HepG2 (cell line): ENCODE results near the gene ZC3H14. TPM values are rescaled to one million over a fixed set of nuclear protein-coding genes. Genes with fewer than 3 reads are reported as not detected.

Experiments used
- DMAP1 ChIP-seq: IDR thresholded peaks from 2 replicates; pipeline ENCODE4 v1.6.1; 2016
- GFI1 ChIP-seq: sonication (generic); formaldehyde crosslinking; IDR thresholded peaks from 2 replicates; pipeline ENCODE4 v1.5.0; 2020; ENCODE audit warnings: missing genetic modification reagents, mild to moderate bottlenecking, borderline replicate concordance
- HOXA9 ChIP-seq: sonication (generic); formaldehyde crosslinking; IDR thresholded peaks from 2 replicates; pipeline ENCODE4 v1.8.1; 2022; ENCODE audit warnings: missing genetic modification reagents, mild to moderate bottlenecking, moderate library complexity, borderline replicate concordance
- NFE2L2 ChIP-seq: fragments of 150-350 bp; IDR thresholded peaks from 2 replicates; pipeline ENCODE4 v1.6.1; 2014; ENCODE audit warnings: low read length
- ZFY ChIP-seq: sonication (generic); formaldehyde crosslinking; IDR thresholded peaks from 2 replicates; pipeline ENCODE4 v1.4.0; 2020; ENCODE audit warnings: missing genetic modification reagents
- ZNF451 ChIP-seq: sonication (generic); formaldehyde crosslinking; IDR thresholded peaks from 2 replicates; pipeline ENCODE4 v1.5.0; 2020; ENCODE audit warnings: mild to moderate bottlenecking, missing genetic modification reagents
- ZNF546 ChIP-seq: sonication (generic); formaldehyde crosslinking; conservative IDR thresholded peaks from 2 replicates; pipeline ENCODE4 v1.8.1; 2023; ENCODE audit warnings: mild to moderate bottlenecking, missing genetic modification reagents
- ZNF841 ChIP-seq: sonication (generic); formaldehyde crosslinking; IDR thresholded peaks from 2 replicates; pipeline ENCODE4 v1.8.1; 2023; ENCODE audit warnings: missing genetic modification reagents, borderline replicate concordance
- ZNF883 ChIP-seq: sonication (generic); formaldehyde crosslinking; IDR thresholded peaks from 2 replicates; pipeline ENCODE4 v1.5.1; 2020; ENCODE audit warnings: mild to moderate bottlenecking, missing genetic modification reagents; ENCODE audit errors: not compliant biosample characterization
- polyA plus RNA-seq, 8 experiments: library from polyadenylated mRNA; depleted of rRNA in 3 of 8; stranded (reverse) in 7 of 8; unstranded in 1 of 8; fragments of >200 nt; fragmentation: Illumina TruSeq in 4 of 8; extraction: Trizol in 4 of 8; gene quantifications; 2 replicates each; pipeline versions ENCODE4 v1.2.1 to v1.2.3, GENCODE V29; 2011 to 2016; ENCODE audit warnings: low read depth in 4 of 8, missing spikeins in 1 of 8, mixed read lengths in 1 of 8; ENCODE audit not compliant: insufficient read depth in 1 of 8
- total RNA-seq, 5 experiments: library from RNA; depleted of rRNA; stranded (reverse); fragments of >200 nt; fragmentation: Illumina TruSeq; extraction: Trizol; gene quantifications; 2 replicates each; pipeline ENCODE4 v1.2.3, GENCODE V29; 2016; ENCODE audit warnings: low read depth in 1 of 5
- TF ChIP-seq, protein P1 (sequence below): sonication (generic); formaldehyde crosslinking; IDR thresholded peaks from 2 replicates; pipeline ENCODE4 v1.8.1; 2022; ENCODE audit warnings: low read depth, mild to moderate bottlenecking, missing genetic modification reagents
- TF ChIP-seq, protein P2 (sequence below): fragments of 450-650 bp; IDR thresholded peaks from 2 replicates; pipeline ENCODE4 v1.6.1; 2017
- TF ChIP-seq, protein P3 (sequence below): sonication (generic); formaldehyde crosslinking; IDR thresholded peaks from 2 replicates; pipeline ENCODE4 v1.5.1; 2020; ENCODE audit warnings: missing genetic modification reagents, mild to moderate bottlenecking, borderline replicate concordance
- TF ChIP-seq, protein P4 (sequence below): sonication (generic); formaldehyde crosslinking; IDR thresholded peaks from 2 replicates; pipeline ENCODE4 v1.5.0; 2020; ENCODE audit warnings: missing genetic modification reagents
- TF ChIP-seq, protein P5 (sequence below): sonication (generic); formaldehyde crosslinking; IDR thresholded peaks from 2 replicates; pipeline ENCODE4 v1.4.0; 2020; ENCODE audit warnings: missing genetic modification reagents

The ZC3H14 gene
- total and polyA plus RNA-seq, 2 of the 13 experiments (the other 11 are each of a cell fraction or from before 2014, with no cell fraction given): 65.1 to 67.5 TPM

DNA sequence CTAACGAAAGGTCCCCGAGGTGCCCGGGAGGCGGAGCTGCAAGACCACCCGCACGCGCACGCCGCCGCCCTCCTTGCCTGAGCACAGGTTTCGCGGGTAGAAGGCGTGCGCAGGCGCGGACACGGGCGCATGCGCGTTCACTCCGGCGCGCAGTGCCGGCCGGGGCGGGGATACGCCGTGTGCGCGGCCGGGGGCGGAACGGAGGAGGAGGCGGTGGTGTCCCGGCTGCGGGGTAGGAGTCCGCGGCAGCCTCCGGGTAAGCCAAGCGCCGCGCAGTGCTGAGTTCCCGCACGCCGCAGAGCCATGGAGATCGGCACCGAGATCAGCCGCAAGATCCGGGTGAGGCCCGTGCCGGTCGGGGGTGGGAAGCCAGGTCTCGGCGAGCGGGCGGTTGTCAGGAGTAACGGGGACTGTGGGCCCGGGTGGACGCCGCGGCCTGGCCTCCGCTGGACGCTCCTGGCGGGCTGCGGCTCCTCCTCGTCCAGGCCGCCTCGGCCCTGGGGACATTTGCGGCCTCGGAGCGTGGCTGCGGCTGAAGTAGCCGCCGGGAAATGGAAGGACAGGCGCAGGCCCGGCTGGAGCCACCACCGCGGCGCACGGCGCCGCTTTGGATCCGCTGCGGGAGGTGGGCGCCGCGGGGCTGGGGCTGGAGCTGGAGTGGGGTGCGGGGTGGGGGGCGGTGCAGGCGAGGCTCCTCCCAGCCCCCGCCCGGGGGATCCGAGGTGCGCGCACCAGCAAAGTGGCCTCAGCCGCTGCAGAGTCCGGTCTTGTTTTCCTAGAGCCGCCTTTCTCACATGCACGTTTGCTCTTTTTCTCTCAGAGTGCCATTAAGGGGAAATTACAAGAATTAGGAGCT lies at the start of gene ZC3H14 (continued):
- TF ChIP-seq, protein P1, sequence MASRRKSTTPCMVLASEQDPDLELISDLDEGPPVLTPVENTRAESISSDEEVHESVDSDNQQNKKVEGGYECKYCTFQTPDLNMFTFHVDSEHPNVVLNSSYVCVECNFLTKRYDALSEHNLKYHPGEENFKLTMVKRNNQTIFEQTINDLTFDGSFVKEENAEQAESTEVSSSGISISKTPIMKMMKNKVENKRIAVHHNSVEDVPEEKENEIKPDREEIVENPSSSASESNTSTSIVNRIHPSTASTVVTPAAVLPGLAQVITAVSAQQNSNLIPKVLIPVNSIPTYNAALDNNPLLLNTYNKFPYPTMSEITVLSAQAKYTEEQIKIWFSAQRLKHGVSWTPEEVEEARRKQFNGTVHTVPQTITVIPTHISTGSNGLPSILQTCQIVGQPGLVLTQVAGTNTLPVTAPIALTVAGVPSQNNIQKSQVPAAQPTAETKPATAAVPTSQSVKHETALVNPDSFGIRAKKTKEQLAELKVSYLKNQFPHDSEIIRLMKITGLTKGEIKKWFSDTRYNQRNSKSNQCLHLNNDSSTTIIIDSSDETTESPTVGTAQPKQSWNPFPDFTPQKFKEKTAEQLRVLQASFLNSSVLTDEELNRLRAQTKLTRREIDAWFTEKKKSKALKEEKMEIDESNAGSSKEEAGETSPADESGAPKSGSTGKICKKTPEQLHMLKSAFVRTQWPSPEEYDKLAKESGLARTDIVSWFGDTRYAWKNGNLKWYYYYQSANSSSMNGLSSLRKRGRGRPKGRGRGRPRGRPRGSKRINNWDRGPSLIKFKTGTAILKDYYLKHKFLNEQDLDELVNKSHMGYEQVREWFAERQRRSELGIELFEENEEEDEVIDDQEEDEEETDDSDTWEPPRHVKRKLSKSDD (CRISPR knock-in tag): peak; percentile 57
- TF ChIP-seq GFI1 (CRISPR knock-in tag): no peak; the same call in 1 of the 2 replicates
- TF ChIP-seq, protein P2, sequence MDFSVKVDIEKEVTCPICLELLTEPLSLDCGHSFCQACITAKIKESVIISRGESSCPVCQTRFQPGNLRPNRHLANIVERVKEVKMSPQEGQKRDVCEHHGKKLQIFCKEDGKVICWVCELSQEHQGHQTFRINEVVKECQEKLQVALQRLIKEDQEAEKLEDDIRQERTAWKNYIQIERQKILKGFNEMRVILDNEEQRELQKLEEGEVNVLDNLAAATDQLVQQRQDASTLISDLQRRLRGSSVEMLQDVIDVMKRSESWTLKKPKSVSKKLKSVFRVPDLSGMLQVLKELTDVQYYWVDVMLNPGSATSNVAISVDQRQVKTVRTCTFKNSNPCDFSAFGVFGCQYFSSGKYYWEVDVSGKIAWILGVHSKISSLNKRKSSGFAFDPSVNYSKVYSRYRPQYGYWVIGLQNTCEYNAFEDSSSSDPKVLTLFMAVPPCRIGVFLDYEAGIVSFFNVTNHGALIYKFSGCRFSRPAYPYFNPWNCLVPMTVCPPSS: no peak
- TF ChIP-seq ZNF883 (CRISPR knock-in tag): peak; percentile 97
- no peak for TF ChIP-seq NFE2L2
- TF ChIP-seq ZNF546 (CRISPR knock-in tag): peak; percentile 87; the same call in 1 of the 2 replicates
- TF ChIP-seq, protein P3, sequence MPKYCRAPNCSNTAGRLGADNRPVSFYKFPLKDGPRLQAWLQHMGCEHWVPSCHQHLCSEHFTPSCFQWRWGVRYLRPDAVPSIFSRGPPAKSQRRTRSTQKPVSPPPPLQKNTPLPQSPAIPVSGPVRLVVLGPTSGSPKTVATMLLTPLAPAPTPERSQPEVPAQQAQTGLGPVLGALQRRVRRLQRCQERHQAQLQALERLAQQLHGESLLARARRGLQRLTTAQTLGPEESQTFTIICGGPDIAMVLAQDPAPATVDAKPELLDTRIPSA: peak; percentile 79; the same call in 1 of the 2 replicates
- peak; percentile 90 for TF ChIP-seq DMAP1 (CRISPR knock-in tag)
- peak; percentile 96 for TF ChIP-seq HOXA9 (CRISPR knock-in tag)
- TF ChIP-seq, protein P4, sequence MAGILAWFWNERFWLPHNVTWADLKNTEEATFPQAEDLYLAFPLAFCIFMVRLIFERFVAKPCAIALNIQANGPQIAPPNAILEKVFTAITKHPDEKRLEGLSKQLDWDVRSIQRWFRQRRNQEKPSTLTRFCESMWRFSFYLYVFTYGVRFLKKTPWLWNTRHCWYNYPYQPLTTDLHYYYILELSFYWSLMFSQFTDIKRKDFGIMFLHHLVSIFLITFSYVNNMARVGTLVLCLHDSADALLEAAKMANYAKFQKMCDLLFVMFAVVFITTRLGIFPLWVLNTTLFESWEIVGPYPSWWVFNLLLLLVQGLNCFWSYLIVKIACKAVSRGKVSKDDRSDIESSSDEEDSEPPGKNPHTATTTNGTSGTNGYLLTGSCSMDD (CRISPR knock-in tag): 0 out of 2 replicates have a peak, but pooled peaks have one; percentile 12
- TF ChIP-seq, protein P5, sequence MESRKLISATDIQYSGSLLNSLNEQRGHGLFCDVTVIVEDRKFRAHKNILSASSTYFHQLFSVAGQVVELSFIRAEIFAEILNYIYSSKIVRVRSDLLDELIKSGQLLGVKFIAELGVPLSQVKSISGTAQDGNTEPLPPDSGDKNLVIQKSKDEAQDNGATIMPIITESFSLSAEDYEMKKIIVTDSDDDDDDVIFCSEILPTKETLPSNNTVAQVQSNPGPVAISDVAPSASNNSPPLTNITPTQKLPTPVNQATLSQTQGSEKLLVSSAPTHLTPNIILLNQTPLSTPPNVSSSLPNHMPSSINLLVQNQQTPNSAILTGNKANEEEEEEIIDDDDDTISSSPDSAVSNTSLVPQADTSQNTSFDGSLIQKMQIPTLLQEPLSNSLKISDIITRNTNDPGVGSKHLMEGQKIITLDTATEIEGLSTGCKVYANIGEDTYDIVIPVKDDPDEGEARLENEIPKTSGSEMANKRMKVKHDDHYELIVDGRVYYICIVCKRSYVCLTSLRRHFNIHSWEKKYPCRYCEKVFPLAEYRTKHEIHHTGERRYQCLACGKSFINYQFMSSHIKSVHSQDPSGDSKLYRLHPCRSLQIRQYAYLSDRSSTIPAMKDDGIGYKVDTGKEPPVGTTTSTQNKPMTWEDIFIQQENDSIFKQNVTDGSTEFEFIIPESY (CRISPR knock-in tag): no peak
- peak; percentile 79; the same call in 1 of the 2 replicates for TF ChIP-seq ZNF841 (CRISPR knock-in tag)
- no peak for TF ChIP-seq ZNF451 (CRISPR knock-in tag)
- peak; percentile 100 for TF ChIP-seq ZFY (CRISPR knock-in tag)
